Activated naive CD8-positive, alpha-beta T cell treated with anti-CD3 and anti-CD28 coated beads, Interleukin-2, amount 50 U/mL, for 24 hours (primary cell): ENCODE data around the gene CCDC83.
A peak's percentile ranks its signal among the peaks of the same experiment; 100 is the strongest.
"Not testable (repeated sequence)": the region's sequence is repeated elsewhere in the genome, so short reads cannot be mapped to it uniquely, and the experiment has no call there.

Experiments used
- ATAC-seq: fragments of 150-1000 bp; cut with Tn5 transposase; one replicate; pipeline ENCODE4 v1.10.0; 2021
- DNase-seq: peaks from one replicate; pipeline ENCODE4 v3.0.0; 2021
- H3K27ac Mint-ChIP-seq: one replicate; pipeline ENCODE4 v1.8.0; 2021; ENCODE audit warnings: mild to moderate bottlenecking, mixed read lengths
- H3K27me3 Mint-ChIP-seq: one replicate; pipeline ENCODE4 v1.8.0; 2021; ENCODE audit warnings: mixed read lengths
- H3K36me3 Mint-ChIP-seq: one replicate; pipeline ENCODE4 v1.8.0; 2021; ENCODE audit warnings: low read depth, mixed read lengths
- H3K4me1 Mint-ChIP-seq: one replicate; pipeline ENCODE4 v1.8.0; 2021; ENCODE audit warnings: mixed read lengths
- H3K4me3 Mint-ChIP-seq: one replicate; pipeline ENCODE4 v1.8.0; 2021; ENCODE audit warnings: mild to moderate bottlenecking, moderate library complexity, mixed read lengths
- H3K9me3 Mint-ChIP-seq: one replicate; pipeline ENCODE4 v1.8.0; 2021; ENCODE audit warnings: mixed read lengths

CCDC83 gene

GRCh38 chr11:85848556-85848955, 6.6 kb upstream of the CCDC83 start:
- Mint-ChIP-seq H3K4me3 (no peak overlapping the region), H3K4me1 (peaks cover 12% of the 10 kb centered on the region), H3K36me3 (peaks cover 1% of the 10 kb centered on the region), H3K27me3 (no peaks in the 10 kb centered on the region), H3K9me3 (no peaks in the 10 kb centered on the region), H3K27ac (no peak overlapping the region)
- no peak for ATAC-seq
- no peak for DNase-seq

- not testable (repeated sequence) for H3K27me3 Mint-ChIP-seq, DNase-seq, H3K4me1 Mint-ChIP-seq, H3K4me3 Mint-ChIP-seq, H3K27ac Mint-ChIP-seq, H3K9me3 Mint-ChIP-seq, H3K36me3 Mint-ChIP-seq, ATAC-seq
Observed at GRCh38 chr11:85852754-85853153, 2.4 kb upstream of the CCDC83 start.

GRCh38 chr11:85853541-85853940, 1.6 kb upstream of the CCDC83 start:
- H3K27ac Mint-ChIP-seq, H3K4me1 Mint-ChIP-seq, H3K27me3 Mint-ChIP-seq, H3K4me3 Mint-ChIP-seq, H3K9me3 Mint-ChIP-seq, ATAC-seq, DNase-seq, H3K36me3 Mint-ChIP-seq: not testable (repeated sequence)

DNA sequence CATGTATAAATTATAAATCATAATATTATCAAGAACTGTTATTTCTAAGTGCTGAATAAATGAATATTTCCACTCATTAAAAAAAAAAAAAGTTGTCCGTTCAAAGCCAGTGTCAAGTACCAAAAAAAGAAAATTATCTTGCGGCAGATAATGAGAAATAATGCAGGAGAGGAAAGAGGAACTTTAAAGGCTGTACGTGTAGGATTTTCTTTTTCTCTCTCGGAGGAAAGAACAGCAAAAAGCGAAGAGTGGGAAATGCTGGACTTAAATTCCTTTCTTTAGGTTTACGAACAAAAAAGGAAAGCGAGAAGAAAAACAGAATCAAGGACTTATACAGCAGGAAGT, 999 bp upstream of the CCDC83 start:
- peak overlapping the region; percentile 81 for H3K4me3 Mint-ChIP-seq
- no peak for ATAC-seq
- H3K9me3 Mint-ChIP-seq, result no peaks in the 10 kb centered on the region
- peaks cover 9% of the 10 kb centered on the region for H3K4me1 Mint-ChIP-seq
- peaks cover 1% of the 10 kb centered on the region for H3K36me3 Mint-ChIP-seq
- H3K27ac Mint-ChIP-seq, result peak overlapping the region; percentile 84
- H3K27me3 Mint-ChIP-seq, result no peaks in the 10 kb centered on the region
- DNase-seq, result no peak

- Mint-ChIP-seq H3K27me3 (peaks cover 3% of the 10 kb centered on the region), H3K27ac (peak overlapping the region; percentile 84), H3K4me3 (peak overlapping the region; percentile 81), H3K4me1 (peaks cover 9% of the 10 kb centered on the region), H3K36me3 (peaks cover 1% of the 10 kb centered on the region), H3K9me3 (no peaks in the 10 kb centered on the region)
- peak; percentile 98 for ATAC-seq
- DNase-seq, result peak; percentile 94
Observed at GRCh38 chr11:85854557-85855340, 434 bp upstream of the CCDC83 start.

GRCh38 chr11:85857098-85857497, 1.9 kb downstream of the CCDC83 start:
- H3K4me3 Mint-ChIP-seq, result no peak overlapping the region
- no peak for DNase-seq
- no peak for ATAC-seq
- no peaks in the 10 kb centered on the region for H3K36me3 Mint-ChIP-seq
- peaks cover 3% of the 10 kb centered on the region for H3K27me3 Mint-ChIP-seq
- H3K27ac Mint-ChIP-seq, result no peak overlapping the region
- peaks cover 9% of the 10 kb centered on the region for H3K4me1 Mint-ChIP-seq
- no peaks in the 10 kb centered on the region for H3K9me3 Mint-ChIP-seq

- not testable (repeated sequence) for H3K27ac Mint-ChIP-seq, H3K4me3 Mint-ChIP-seq, H3K9me3 Mint-ChIP-seq, DNase-seq, H3K27me3 Mint-ChIP-seq, H3K36me3 Mint-ChIP-seq, H3K4me1 Mint-ChIP-seq, ATAC-seq
Observed at GRCh38 chr11:85859541-85859940, 4.4 kb downstream of the CCDC83 start.

DNA sequence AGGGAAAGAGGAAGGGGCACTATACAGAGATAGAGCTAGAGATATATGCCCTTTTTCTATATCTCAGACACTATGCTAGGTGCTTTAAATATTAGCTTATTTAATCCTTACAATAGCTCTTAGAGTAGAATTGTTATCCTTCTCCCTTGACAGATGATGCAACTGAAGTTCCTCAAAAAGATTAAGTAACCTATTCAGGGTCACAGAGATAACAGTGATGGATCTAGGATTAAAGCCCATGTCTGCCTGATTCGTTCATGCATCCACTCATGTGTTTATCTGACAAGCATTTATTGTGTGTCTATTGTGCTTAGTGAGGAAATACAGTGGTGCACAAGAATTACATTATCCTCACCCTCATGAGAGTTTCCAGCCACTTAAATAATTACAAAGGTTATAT, 8.7 kb downstream of the CCDC83 start:
- DNase-seq (no peak), ATAC-seq (no peak)
- peaks cover 3% of the 10 kb centered on the region for H3K27me3 Mint-ChIP-seq
- no peaks in the 10 kb centered on the region for H3K9me3 Mint-ChIP-seq
- no peaks in the 10 kb centered on the region for H3K36me3 Mint-ChIP-seq
- H3K27ac Mint-ChIP-seq, result no peak overlapping the region
- no peak overlapping the region for H3K4me3 Mint-ChIP-seq
- H3K4me1 Mint-ChIP-seq, result peaks cover 4% of the 10 kb centered on the region

GRCh38 chr11:85866137-85866827, 11.1 kb downstream of the CCDC83 start:
- ATAC-seq (no peak), DNase-seq (no peak)
- Mint-ChIP-seq H3K4me3 (no peak overlapping the region), H3K4me1 (peaks cover 4% of the 10 kb centered on the region), H3K27me3 (no peaks in the 10 kb centered on the region), H3K27ac (no peak overlapping the region), H3K9me3 (no peaks in the 10 kb centered on the region), H3K36me3 (no peaks in the 10 kb centered on the region)

DNA sequence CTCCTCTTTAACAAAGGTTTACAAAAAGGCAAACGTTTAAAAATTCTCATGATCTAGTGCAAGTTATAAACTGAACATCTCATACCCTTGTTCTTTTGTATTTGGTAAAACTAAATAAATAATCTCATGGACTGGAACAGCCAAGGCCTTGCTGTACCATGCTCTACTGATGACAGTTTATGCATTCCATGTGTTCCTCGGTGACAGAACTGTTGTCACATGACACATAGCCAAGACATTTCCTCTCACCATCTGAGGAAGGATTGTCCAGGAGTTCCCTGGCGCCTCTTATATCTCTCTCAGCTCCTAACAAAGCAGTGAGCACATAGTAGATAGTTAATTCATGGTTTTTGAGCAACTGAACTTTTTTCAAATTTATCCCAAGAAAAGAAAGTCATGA, 12.6 kb downstream of the CCDC83 start:
- H3K27ac Mint-ChIP-seq, result no peak overlapping the region
- H3K9me3 Mint-ChIP-seq, result no peaks in the 10 kb centered on the region
- no peak overlapping the region for H3K4me3 Mint-ChIP-seq
- ATAC-seq (no peak), DNase-seq (no peak)
- no peaks in the 10 kb centered on the region for H3K27me3 Mint-ChIP-seq
- H3K36me3 Mint-ChIP-seq, result no peaks in the 10 kb centered on the region
- H3K4me1 Mint-ChIP-seq, result peaks cover 4% of the 10 kb centered on the region

- ATAC-seq (no peak), DNase-seq (no peak)
- Mint-ChIP-seq H3K4me3 (no peak overlapping the region), H3K27me3 (no peaks in the 10 kb centered on the region), H3K9me3 (no peaks in the 10 kb centered on the region), H3K4me1 (peaks cover 14% of the 10 kb centered on the region), H3K27ac (no peak overlapping the region), H3K36me3 (no peaks in the 10 kb centered on the region)
Observed at GRCh38 chr11:85869781-85870180, 14.6 kb downstream of the CCDC83 start.

- DNase-seq (no peak), ATAC-seq (no peak)
- Mint-ChIP-seq H3K27me3 (peaks cover 3% of the 10 kb centered on the region), H3K36me3 (no peaks in the 10 kb centered on the region), H3K4me1 (peaks cover 22% of the 10 kb centered on the region), H3K27ac (no peak overlapping the region), H3K4me3 (no peak overlapping the region), H3K9me3 (no peaks in the 10 kb centered on the region)
Observed at GRCh38 chr11:85874265-85874664, 19.1 kb downstream of the CCDC83 start.

DNA sequence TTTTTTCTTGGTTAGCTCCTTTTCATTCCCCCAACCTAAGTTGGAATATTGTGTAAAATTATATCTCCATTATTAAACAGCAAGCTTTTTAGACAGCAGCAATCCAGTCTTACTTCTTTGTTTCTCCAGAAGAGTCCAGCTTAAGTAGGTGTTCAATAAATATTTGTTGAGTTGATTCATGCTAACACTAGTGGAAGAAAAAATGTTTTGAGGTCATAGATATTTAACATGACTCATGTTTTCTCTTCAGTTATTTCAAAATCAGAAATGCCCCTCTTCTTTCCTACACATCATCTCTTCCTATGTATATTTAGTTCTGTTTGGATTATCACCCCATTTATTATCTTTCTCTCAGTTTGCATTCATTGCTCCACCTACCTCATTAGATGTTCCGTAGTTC, 20.3 kb downstream of the CCDC83 start:
- H3K4me3 Mint-ChIP-seq, result no peak overlapping the region
- H3K27me3 Mint-ChIP-seq, result peaks cover 3% of the 10 kb centered on the region
- H3K4me1 Mint-ChIP-seq, result peaks cover 22% of the 10 kb centered on the region
- ATAC-seq, result no peak
- no peak for DNase-seq
- H3K36me3 Mint-ChIP-seq, result no peaks in the 10 kb centered on the region
- H3K27ac Mint-ChIP-seq, result no peak overlapping the region
- H3K9me3 Mint-ChIP-seq, result no peaks in the 10 kb centered on the region

DNA sequence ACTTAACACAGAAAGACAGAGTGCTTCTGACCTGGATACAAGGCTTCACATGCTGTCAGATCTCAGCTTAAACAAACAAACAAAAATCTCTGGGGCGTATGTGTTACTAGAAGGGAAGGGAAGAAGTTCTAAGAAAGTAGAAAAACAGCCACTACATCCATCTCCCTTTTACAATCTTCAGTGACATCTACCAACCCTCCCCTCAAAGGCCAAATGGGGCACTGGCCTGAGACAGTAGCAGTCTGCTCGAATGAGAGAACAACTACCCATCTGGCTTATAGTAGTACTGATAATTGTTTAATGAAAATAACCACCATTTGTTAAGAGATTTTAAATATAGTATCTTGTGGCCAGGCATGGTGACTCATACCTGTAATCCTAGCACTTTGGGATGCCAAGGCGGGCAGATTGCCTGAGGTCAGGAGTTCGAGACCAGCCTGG, 29.4 kb downstream of the CCDC83 start:
- Mint-ChIP-seq H3K27ac (no peak overlapping the region), H3K9me3 (no peaks in the 10 kb centered on the region), H3K4me3 (no peak overlapping the region), H3K36me3 (no peaks in the 10 kb centered on the region), H3K4me1 (no peaks in the 10 kb centered on the region), H3K27me3 (peaks cover 3% of the 10 kb centered on the region)
- no peak for DNase-seq
- ATAC-seq, result no peak
